HEK293 (cell line): ENCODE results near the gene FSD2.

Source experiments
- CTCF ChIP-seq: fragments of 450-650 bp; formaldehyde crosslinking; IDR thresholded peaks from 2 replicates; pipeline ENCODE4 v1.5.1; 2016; ENCODE audit warnings: missing biosample characterization, missing genetic modification characterization
- HOXA7 ChIP-seq: sonication (generic); formaldehyde crosslinking; IDR thresholded peaks from 2 replicates; pipeline ENCODE4 v1.8.1; 2022; ENCODE audit warnings: missing genetic modification reagents, borderline replicate concordance
- KLF16 ChIP-seq: fragments of 450-650 bp; formaldehyde crosslinking; IDR thresholded peaks from 2 replicates; pipeline ENCODE4 v1.5.1; 2017; ENCODE audit warnings: missing biosample characterization, missing genetic modification characterization
- MYNN ChIP-seq: fragments of 450-650 bp; formaldehyde crosslinking; IDR thresholded peaks from 2 replicates; pipeline ENCODE4 v1.5.1; 2016; ENCODE audit warnings: missing biosample characterization, missing genetic modification characterization, borderline replicate concordance
- SP2 ChIP-seq: fragments of 450-650 bp; formaldehyde crosslinking; IDR thresholded peaks from 2 replicates; pipeline ENCODE4 v1.5.1; 2016; ENCODE audit warnings: missing biosample characterization, missing genetic modification characterization
- YY1 ChIP-seq: fragments of 450-650 bp; formaldehyde crosslinking; IDR thresholded peaks from 2 replicates; pipeline ENCODE4 v1.5.1; 2018; ENCODE audit warnings: missing biosample characterization, missing genetic modification characterization
- YY2 ChIP-seq: fragments of 450-650 bp; formaldehyde crosslinking; IDR thresholded peaks from 2 replicates; pipeline ENCODE4 v1.5.1; 2016; ENCODE audit warnings: missing biosample characterization, missing genetic modification characterization
- ZBTB21 ChIP-seq: fragments of 450-650 bp; formaldehyde crosslinking; IDR thresholded peaks from 2 replicates; pipeline ENCODE4 v1.5.1; 2017; ENCODE audit warnings: missing biosample characterization, missing genetic modification characterization
- ZEB2 ChIP-seq: fragments of 450-650 bp; formaldehyde crosslinking; IDR thresholded peaks from 2 replicates; pipeline ENCODE4 v1.5.1; 2016; ENCODE audit warnings: missing biosample characterization, missing genetic modification characterization
- ZNF138 ChIP-seq: fragments of 450-650 bp; formaldehyde crosslinking; IDR thresholded peaks from 2 replicates; pipeline ENCODE4 v1.5.1; 2016; ENCODE audit warnings: missing biosample characterization, missing genetic modification characterization, borderline replicate concordance
- ZNF274 ChIP-seq, 2 experiments: fragments of 200-500 bp in 1 of 2; fragments of 450-650 bp in 1 of 2; sonication (Bioruptor generic) in 1 of 2; formaldehyde crosslinking in 1 of 2; IDR thresholded peaks; 2 replicates each; pipeline versions ENCODE4 v1.5.1 to v1.6.1; 2014 to 2016; ENCODE audit warnings: borderline replicate concordance in 1 of 2, inconsistent platforms in 1 of 2, low read length in 1 of 2, missing biosample characterization in 1 of 2, missing genetic modification characterization in 1 of 2
- ZNF548 ChIP-seq: fragments of 450-650 bp; formaldehyde crosslinking; IDR thresholded peaks from 2 replicates; pipeline ENCODE4 v1.5.1; 2016; ENCODE audit warnings: missing biosample characterization, missing genetic modification characterization
- ZNF660 ChIP-seq: fragments of 450-650 bp; IDR thresholded peaks from 2 replicates; pipeline ENCODE4 v1.5.1; 2018; ENCODE audit warnings: missing biosample characterization, mild to moderate bottlenecking, missing genetic modification characterization
- ZNF670 ChIP-seq: fragments of 450-650 bp; formaldehyde crosslinking; IDR thresholded peaks from 2 replicates; pipeline ENCODE4 v1.5.1; 2016; ENCODE audit warnings: missing biosample characterization, missing genetic modification characterization, low read depth

GRCh38 chr15:82810061-82810889 lies 4.4 kb upstream of the FSD2 start:
- TF ChIP-seq CTCF (tag by site-specific recombination) (no peak), ZNF274 (IDR thresholded peaks at IDR 0.05; ENCODE audit: low read length) (no peak), ZNF274 (tag by site-specific recombination; IDR thresholded peaks at IDR 0.05; ENCODE audit: borderline replicate concordance) (no peak), ZNF660 (tag by site-specific recombination) (no peak), SP2 (tag by site-specific recombination) (no peak), YY1 (no peak), KLF16 (tag by site-specific recombination) (no peak), ZEB2 (tag by site-specific recombination) (no peak), ZBTB21 (tag by site-specific recombination) (no peak), ZNF138 (tag by site-specific recombination) (no peak), YY2 (tag by site-specific recombination) (no peak), ZNF548 (no peak), MYNN (tag by site-specific recombination) (no peak), HOXA7 (CRISPR knock-in tag) (no peak), ZNF670 (tag by site-specific recombination) (no peak)
